Calu3 (cell line): Measurements from ENCODE around the gene CCDC15. TPM values are rescaled to one million over a fixed set of nuclear protein-coding genes. Genes with fewer than 3 reads are reported as not detected.

Experiments
- BruUV-seq: library from RNA; stranded (reverse); fragments of 400-500 nt; replicated peaks from 2 replicates; lab custom pipeline; 2021; lab: Mats Ljungman, UMichigan
- CTCF ChIA-PET: fragments of 300-600 bp; sonication (Branson Sonifier 250); formaldehyde crosslinking; loops from one replicate; lab custom pipeline; 2022; ENCODE audit warnings: antibody characterized with exemption; lab: Charles Lee
- DNase-seq: peaks from one replicate; pipeline ENCODE4 v3.0.0; 2022
- H3K27ac Mint-ChIP-seq: one replicate; pipeline ENCODE4 v1.8.0; 2022; ENCODE audit warnings: mixed read lengths; ENCODE audit not compliant: unreplicated experiment
- H3K27me3 Mint-ChIP-seq: one replicate; pipeline ENCODE4 v1.8.0; 2022; ENCODE audit warnings: mixed read lengths; ENCODE audit not compliant: unreplicated experiment
- H3K36me3 Mint-ChIP-seq: one replicate; pipeline ENCODE4 v1.8.0; 2022; ENCODE audit warnings: mild to moderate bottlenecking, moderate library complexity, mixed read lengths; ENCODE audit not compliant: insufficient read depth, unreplicated experiment
- H3K4me1 Mint-ChIP-seq: one replicate; pipeline ENCODE4 v1.8.0; 2022; ENCODE audit warnings: mild to moderate bottlenecking, low read depth, mixed read lengths; ENCODE audit not compliant: unreplicated experiment
- H3K4me3 Mint-ChIP-seq: one replicate; pipeline ENCODE4 v1.8.0; 2022; ENCODE audit warnings: mild to moderate bottlenecking, low read depth, moderate library complexity, mixed read lengths; ENCODE audit not compliant: unreplicated experiment
- H3K9me3 Mint-ChIP-seq: one replicate; pipeline ENCODE4 v1.8.0; 2022; ENCODE audit warnings: low read depth, mixed read lengths; ENCODE audit not compliant: unreplicated experiment
- CTCF ChIP-seq: fragments of 200-600 bp; IDR thresholded peaks from one replicate; pipeline ENCODE4 v1.8.0; 2022; ENCODE audit warnings: antibody characterized with exemption; ENCODE audit not compliant: unreplicated experiment
- intact Hi-C: fragments of 100-400 bp; cut with micrococcal nuclease; formaldehyde crosslinking; loops from one replicate; pipeline ENCODE4 v1.10.0; 2022; ENCODE audit not compliant: unreplicated experiment
- total RNA-seq: library from RNA; stranded (reverse); gene quantifications from 2 replicates; pipeline ENCODE4 v1.2.3, GENCODE V29; 2022

The CCDC15 gene
- total RNA-seq, 1 experiment from 2014 or later = 2.3 TPM

GRCh38 chr11:125078016-125078415 lies 124.0 kb downstream of the CCDC15 start:
- intact Hi-C loops = no loop called here
- no TSS peak for BruUV-seq

DNA sequence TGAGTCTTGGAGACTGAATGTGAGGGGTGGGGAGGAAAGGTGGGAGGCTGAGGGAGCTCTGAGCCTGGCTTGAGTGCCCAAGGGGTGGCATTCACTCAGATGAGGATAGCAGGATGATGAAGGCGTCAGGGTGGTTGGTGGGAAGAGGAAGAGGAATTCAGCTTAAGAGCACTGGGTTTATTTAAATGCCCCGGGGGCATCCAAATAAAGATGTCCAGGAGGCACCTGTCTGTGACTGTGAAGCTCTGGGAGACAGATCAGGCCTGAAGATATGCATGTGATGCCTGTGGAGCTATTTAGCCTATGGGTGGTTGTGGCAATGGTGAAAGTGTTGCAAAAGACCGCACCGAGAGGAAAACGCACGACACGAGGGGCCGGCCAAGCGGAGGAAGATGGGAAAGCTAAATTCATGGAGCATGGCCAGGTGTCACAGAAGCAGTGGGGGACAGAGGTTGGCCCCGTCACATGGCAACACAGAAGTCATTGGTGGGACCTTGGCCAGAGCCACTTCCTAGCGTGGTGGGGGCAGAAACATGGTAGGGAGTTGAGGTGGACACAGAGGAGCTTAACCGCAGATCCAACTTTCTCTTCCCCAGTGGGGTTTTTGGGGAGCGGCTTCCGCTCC lies 124.6 kb downstream of the CCDC15 start:
- no peak for TF ChIP-seq CTCF
- intact Hi-C loops = no loop called here
- CTCF ChIA-PET = interaction anchor here (0.5 to 1.4 kb wide), 2 partner anchors 13 to 24 kb away, joined by 3 to 4 read pairs; no protein-coding TSS in a partner anchor
- no TSS peak for BruUV-seq
- H3K27me3 Mint-ChIP-seq = no peaks in the 10 kb centered on the region
- no peak overlapping the region for H3K4me3 Mint-ChIP-seq
- DNase-seq = no peak
- no peaks in the 10 kb centered on the region for H3K9me3 Mint-ChIP-seq
- H3K27ac Mint-ChIP-seq = no peak overlapping the region
- H3K36me3 Mint-ChIP-seq = no peaks in the 10 kb centered on the region
- peaks cover 19% of the 10 kb centered on the region for H3K4me1 Mint-ChIP-seq

More at GRCh38 chr11:125078016-125078415, 124.0 kb downstream of the CCDC15 start:
- no peak overlapping the region for H3K4me3 Mint-ChIP-seq
- H3K36me3 Mint-ChIP-seq = no peaks in the 10 kb centered on the region
- H3K9me3 Mint-ChIP-seq = no peaks in the 10 kb centered on the region
- H3K27ac Mint-ChIP-seq = no peak overlapping the region
- TF ChIP-seq CTCF = no peak
- H3K27me3 Mint-ChIP-seq = no peaks in the 10 kb centered on the region
- H3K4me1 Mint-ChIP-seq = peaks cover 14% of the 10 kb centered on the region
- DNase-seq = no peak
- CTCF ChIA-PET = interaction anchor here (0.5 to 1.4 kb wide), 2 partner anchors 13 to 23 kb away, joined by 3 to 4 read pairs; no protein-coding TSS in a partner anchor

- no peak overlapping the region for H3K27ac Mint-ChIP-seq
- no peaks in the 10 kb centered on the region for H3K27me3 Mint-ChIP-seq
- DNase-seq = no peak
- BruUV-seq = no TSS peak
- H3K4me1 Mint-ChIP-seq = peaks cover 19% of the 10 kb centered on the region
- CTCF ChIA-PET = interaction anchor here (1.4 kb wide), 1 partner anchor 12 kb away, joined by 3 read pairs; no protein-coding TSS in a partner anchor
- no peaks in the 10 kb centered on the region for H3K9me3 Mint-ChIP-seq
- no peak overlapping the region for H3K4me3 Mint-ChIP-seq
- intact Hi-C loops = no loop called here
- TF ChIP-seq CTCF = no peak
- peaks cover 2% of the 10 kb centered on the region for H3K36me3 Mint-ChIP-seq
These were observed 125.3 kb downstream of the CCDC15 start for GRCh38 chr11:125079151-125079877.

DNA sequence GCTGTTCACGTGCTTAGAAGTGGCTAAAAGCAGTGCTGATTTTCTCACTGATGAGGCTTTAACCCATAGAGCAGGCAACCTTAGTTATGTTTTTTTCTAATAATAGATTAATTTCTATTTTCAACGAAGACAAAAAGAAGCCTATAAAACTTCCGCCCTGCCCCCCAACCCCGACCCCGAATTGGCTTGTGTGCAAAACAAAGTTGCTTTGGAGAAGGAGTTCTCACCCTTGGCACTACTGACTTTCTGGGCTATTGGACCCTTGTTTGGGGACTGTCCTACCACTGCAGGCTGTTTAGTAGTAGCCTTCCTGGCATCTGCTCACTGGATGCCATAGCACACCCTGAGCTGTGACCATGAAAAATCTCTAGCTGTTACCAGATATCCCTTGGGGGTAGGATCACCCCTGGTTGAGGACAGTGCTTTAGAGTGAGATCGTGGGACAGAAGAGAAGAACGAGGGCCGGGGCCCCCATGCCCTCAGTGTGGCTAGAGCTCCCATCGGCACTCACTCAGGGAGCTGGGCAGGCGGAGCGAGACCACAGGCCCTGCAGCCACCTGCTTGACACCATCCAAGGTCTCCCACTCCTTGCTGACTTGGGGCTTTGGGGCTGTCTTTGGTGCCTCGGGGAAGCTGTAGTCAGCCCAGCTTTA lies 126.0 kb downstream of the CCDC15 start:
- Mint-ChIP-seq H3K4me3 (no peak overlapping the region), H3K36me3 (peaks cover 8% of the 10 kb centered on the region), H3K27ac (no peak overlapping the region), H3K4me1 (peaks cover 19% of the 10 kb centered on the region), H3K9me3 (no peaks in the 10 kb centered on the region), H3K27me3 (no peaks in the 10 kb centered on the region)
- intact Hi-C loops = no loop called here
- TF ChIP-seq CTCF = no peak
- DNase-seq = no peak
- BruUV-seq = no TSS peak
- CTCF ChIA-PET = no interaction called here
